ENCODE data around the gene CSPG4. TPM values are rescaled to one million over a fixed set of nuclear protein-coding genes. Genes with fewer than 3 reads are reported as not detected.

Gene CSPG4
- polyA plus RNA-seq, 1 donor (not counting 4 experiments of a cell fraction or from before 2014, with no cell fraction given), result 0.67 TPM

DNA sequence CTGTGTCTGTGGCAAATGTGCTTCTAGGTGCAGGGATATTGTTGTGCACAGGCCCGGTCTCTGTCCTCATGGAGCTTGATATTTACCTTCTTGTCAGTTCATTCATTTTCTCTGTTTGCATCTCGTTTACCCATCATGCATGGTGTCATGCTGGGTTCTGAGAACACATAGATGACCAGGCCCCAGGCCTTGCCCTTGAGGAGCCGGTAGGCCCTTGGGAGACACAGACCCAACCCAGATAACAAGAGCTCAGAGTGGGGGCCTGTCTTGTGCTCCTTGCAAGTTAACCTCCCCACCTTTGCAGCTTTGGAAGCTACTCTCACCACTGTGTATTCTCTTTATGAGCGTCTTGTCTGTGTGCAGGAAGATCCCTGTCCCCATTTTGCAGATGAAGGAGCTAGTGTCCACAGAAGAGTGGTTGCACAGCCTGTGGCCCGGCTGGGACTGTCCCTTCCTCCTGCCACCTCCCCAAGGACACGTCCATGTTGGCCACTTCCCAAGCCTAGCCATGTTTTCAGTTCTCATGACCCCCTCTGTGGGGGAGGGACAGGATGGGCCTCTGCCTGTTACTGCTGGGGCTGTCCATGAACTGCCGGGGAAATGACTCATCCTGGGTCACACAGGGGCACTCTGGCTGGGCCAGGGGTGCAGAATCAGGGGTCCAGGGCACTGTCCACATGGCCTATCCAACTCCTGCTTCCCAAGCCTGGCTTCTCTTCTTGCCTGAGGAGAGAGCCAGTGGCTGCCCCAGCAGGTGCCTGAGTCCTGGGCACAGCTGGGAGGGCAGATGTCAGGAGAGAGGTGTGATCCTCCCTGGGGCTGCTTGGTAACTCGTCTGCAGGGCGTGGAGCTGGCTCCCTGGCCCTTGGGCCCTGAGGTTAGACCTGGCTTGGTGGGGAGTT lies 61.5 kb downstream of the CSPG4 start:
- peaks cover 13 to 37% of the 10 kb centered on the region in 2 experiments for H3K36me3 ChIP-seq (ENCODE audit: control insufficient read depth in 2 of 2, extremely low read depth in 1 of 2, insufficient read depth in 2 of 2, low read length in 2 of 2)

GRCh38 chr15:75649848-75650247 lies 62.8 kb downstream of the CSPG4 start:
- Histone ChIP-seq H3K4me3 (ENCODE audit: control insufficient read depth in 2 of 3, extremely low read depth in 1 of 3, insufficient read depth in 2 of 3, low read depth in 1 of 3, low read length in 3 of 3) (peak overlapping the region; percentile 34 to 91 (median 88)), H3K9me1 (ENCODE audit: control insufficient read depth, extremely low read depth, insufficient read depth, low read length) (peaks cover 11% of the 10 kb centered on the region), H3K4me1 (ENCODE audit: control insufficient read depth, extremely low read depth, insufficient read depth, low read length) (peaks cover 68% of the 10 kb centered on the region), H3K36me3 (ENCODE audit: control insufficient read depth in 2 of 2, extremely low read depth in 1 of 2, insufficient read depth in 2 of 2, low read length in 2 of 2) (peaks cover 8 to 32% of the 10 kb centered on the region in 2 experiments), H3K9me3 (ENCODE audit: control insufficient read depth, low read depth, low read length) (no peaks in the 10 kb centered on the region), H3K27ac (ENCODE audit: control insufficient read depth, insufficient read depth, low read length) (no peak overlapping the region), H4K20me1 (ENCODE audit: control insufficient read depth, extremely low read depth, insufficient read depth, low read length) (peaks cover 6% of the 10 kb centered on the region), H3K27me3 (ENCODE audit: control insufficient read depth, extremely low read depth, insufficient read depth, low read length) (no peaks in the 10 kb centered on the region), H2AFZ (ENCODE audit: control insufficient read depth, low read length) (no peak overlapping the region), H3K4me2 (ENCODE audit: control insufficient read depth, extremely low read depth, insufficient read depth, low read depth, low read length) (peak overlapping the region; percentile 97), H3K79me2 (ENCODE audit: control insufficient read depth, insufficient read depth, low read length) (peaks cover 78% of the 10 kb centered on the region), H3K9ac (ENCODE audit: control insufficient read depth, extremely low read depth, insufficient read depth, low read length) (no peak overlapping the region)
- FAIRE-seq (no peak), DNase-seq (ENCODE audit: low read depth, low spot score) (no peak)
- no peak for TF ChIP-seq CTCF (optimal IDR thresholded peaks at IDR 0.05 in 1 of 3, IDR thresholded peaks at IDR 0.05 in 1 of 3, conservative IDR thresholded peaks at IDR 0.05 in 1 of 3; ENCODE audit: extremely low read depth in 1 of 3, insufficient read depth in 2 of 3, low read length in 3 of 3)
- no peak for TF ChIP-seq EZH2 (IDR thresholded peaks at IDR 0.05; ENCODE audit: low read length)
- dilution Hi-C loops (cut with MboI; ENCODE audit: extremely low pct_ligation_motif_present, low sequenced_read_pairs), result no loop called here

More for the DNA sequence above, 61.5 kb downstream of the CSPG4 start:
- Histone ChIP-seq H3K27me3 (ENCODE audit: control insufficient read depth, extremely low read depth, insufficient read depth, low read length) (no peaks in the 10 kb centered on the region), H3K4me3 (ENCODE audit: control insufficient read depth in 2 of 3, extremely low read depth in 1 of 3, insufficient read depth in 2 of 3, low read depth in 1 of 3, low read length in 3 of 3) (peak overlapping the region; percentile 34 to 91 (median 88)), H3K9ac (ENCODE audit: control insufficient read depth, extremely low read depth, insufficient read depth, low read length) (peak overlapping the region; percentile 67), H2AFZ (ENCODE audit: control insufficient read depth, low read length) (no peak overlapping the region), H3K4me2 (ENCODE audit: control insufficient read depth, extremely low read depth, insufficient read depth, low read depth, low read length) (peak overlapping the region; percentile 97), H3K9me1 (ENCODE audit: control insufficient read depth, extremely low read depth, insufficient read depth, low read length) (peaks cover 11% of the 10 kb centered on the region), H3K4me1 (ENCODE audit: control insufficient read depth, extremely low read depth, insufficient read depth, low read length) (peaks cover 77% of the 10 kb centered on the region), H4K20me1 (ENCODE audit: control insufficient read depth, extremely low read depth, insufficient read depth, low read length) (peaks cover 11% of the 10 kb centered on the region), H3K79me2 (ENCODE audit: control insufficient read depth, insufficient read depth, low read length) (peaks cover 90% of the 10 kb centered on the region), H3K9me3 (ENCODE audit: control insufficient read depth, low read depth, low read length) (no peaks in the 10 kb centered on the region), H3K27ac (ENCODE audit: control insufficient read depth, insufficient read depth, low read length) (peak overlapping the region; percentile 1)
- TF ChIP-seq CTCF (optimal IDR thresholded peaks at IDR 0.05 in 1 of 3, IDR thresholded peaks at IDR 0.05 in 1 of 3, conservative IDR thresholded peaks at IDR 0.05 in 1 of 3; ENCODE audit: extremely low read depth in 1 of 3, insufficient read depth in 2 of 3, low read length in 3 of 3) (no peak), EZH2 (IDR thresholded peaks at IDR 0.05; ENCODE audit: low read length) (no peak)
- FAIRE-seq (no peak), DNase-seq (ENCODE audit: low read depth, low spot score) (no peak)
- dilution Hi-C loops (cut with MboI; ENCODE audit: extremely low pct_ligation_motif_present, low sequenced_read_pairs), result no loop called here
